Peyer's patch (tissue), 4 donors: ENCODE data around the gene NSG1. TPM values are rescaled to one million over a fixed set of nuclear protein-coding genes. Genes with fewer than 3 reads are reported as not detected.

Experiments
- DNase-seq, 3 donors: peaks; one replicate each; pipeline ENCODE4 v3.0.0-alpha.2; 2017 to 2019
- H3K27ac ChIP-seq, 4 donors: fragments of 200-600 bp; sonication (generic); one replicate each; pipeline ENCODE4 v1.5.1; 2016 to 2019
- H3K27me3 ChIP-seq, 2 donors: fragments of 200-600 bp; sonication (generic); one replicate each; pipeline ENCODE4 v1.5.1; 2019
- H3K36me3 ChIP-seq, 3 donors: fragments of 200-600 bp; sonication (generic); one replicate each; pipeline ENCODE4 v1.5.1; 2016 to 2019
- H3K4me1 ChIP-seq, 4 donors: fragments of 200-600 bp; sonication (generic); one replicate each; pipeline ENCODE4 v1.5.1; 2016 to 2019
- H3K4me3 ChIP-seq, 4 donors: fragments of 200-600 bp; sonication (generic); 1 replicate in 3 of 4; 2 replicates in 1 of 4; pipeline ENCODE4 v1.5.1; 2016 to 2019; ENCODE audit warnings: mild to moderate bottlenecking in 1 of 4
- H3K9me3 ChIP-seq, 4 donors: fragments of 200-600 bp; sonication (generic); one replicate each; pipeline ENCODE4 v1.5.1; 2016 to 2019; ENCODE audit warnings: mild to moderate bottlenecking in 1 of 4
- CTCF ChIP-seq, 6 experiments: fragments of 450-650 bp in 4 of 6; fragments of 200-600 bp in 2 of 6; sonication (generic) in 1 of 6; IDR thresholded peaks; one replicate each; pipeline ENCODE4 v1.5.1; 2017 to 2019; ENCODE audit warnings: antibody characterized with exemption in 6 of 6, mild to moderate bottlenecking in 3 of 6, moderate library complexity in 1 of 6
- POLR2A ChIP-seq, 2 donors: fragments of 450-650 bp; IDR thresholded peaks; one replicate each; pipeline ENCODE4 v1.5.1; 2017; ENCODE audit warnings: antibody characterized with exemption in 2 of 2, mild to moderate bottlenecking in 2 of 2, moderate library complexity in 2 of 2
- total RNA-seq, 4 donors: library from RNA; depleted of rRNA; stranded (reverse); fragments of >200 nt; gene quantifications; one replicate each; pipeline ENCODE4 v1.1.0, GENCODE V29; 2016

NSG1 gene
- total RNA-seq, 4 donors from 2014 or later: 2.0 to 13.2 (median 3.7) TPM

DNA sequence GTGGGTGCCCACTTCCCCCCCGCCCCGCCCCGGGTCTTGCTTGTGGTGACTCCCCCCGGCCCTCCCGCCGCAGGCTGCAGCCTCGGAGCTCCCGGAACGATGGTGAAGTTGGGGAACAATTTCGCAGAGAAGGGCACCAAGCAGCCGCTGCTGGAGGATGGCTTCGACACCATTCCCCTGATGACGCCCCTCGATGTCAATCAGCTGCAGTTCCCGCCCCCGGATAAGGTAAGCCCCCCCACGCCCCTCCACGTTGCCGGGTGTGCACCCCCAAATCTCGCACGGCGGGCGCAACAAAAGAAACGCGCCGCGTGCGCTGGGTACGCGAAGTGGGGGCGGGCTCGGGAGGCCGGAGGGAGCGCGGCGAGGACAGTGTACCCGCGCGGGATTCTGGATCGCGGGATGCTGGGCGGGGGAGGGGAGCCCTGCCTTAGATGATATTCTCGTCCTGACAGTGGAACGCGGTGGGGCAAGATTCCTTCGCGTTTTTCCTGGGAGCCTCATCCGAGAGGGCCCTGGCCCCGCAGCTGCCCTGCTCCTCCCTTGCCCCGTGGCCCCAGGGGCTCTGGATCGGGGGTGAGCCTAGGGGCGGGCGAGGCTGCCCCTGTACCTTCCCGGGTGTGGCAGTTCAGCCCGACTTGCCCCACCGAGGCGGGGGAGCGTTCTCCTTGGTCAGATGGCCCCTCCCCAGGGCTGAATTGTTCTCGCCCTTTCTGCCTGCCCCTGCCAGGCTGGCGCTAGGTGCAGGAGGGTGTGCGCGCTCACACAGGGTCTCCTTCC, 819 bp downstream of the NSG1 start:
- Histone ChIP-seq H3K4me3 (peak overlapping the region; percentile 21 to 52 (median 45)), H3K27ac (no peak overlapping the region), H3K36me3 (no peaks in the 10 kb centered on the region), H3K27me3 (peaks cover 0 to 28% of the 10 kb centered on the region in 2 donors), H3K9me3 (no peaks in the 10 kb centered on the region), H3K4me1 (peaks cover 0 to 32% (median 6%) of the 10 kb centered on the region in 4 donors)
- TF ChIP-seq CTCF (IDR thresholded peaks at IDR 0.05) (no peak), POLR2A (IDR thresholded peaks at IDR 0.05) (no peak)
- peak in 1 of 3 donors; percentile 37 for DNase-seq

GRCh38 chr4:4388311-4388790, 1.4 kb downstream of the NSG1 start:
- Histone ChIP-seq H3K4me1 (peaks cover 0 to 32% (median 6%) of the 10 kb centered on the region in 4 donors), H3K27me3 (peaks cover 0 to 28% of the 10 kb centered on the region in 2 donors), H3K27ac (no peak overlapping the region), H3K4me3 (peak overlapping the region in 2 of 4 donors; percentile 48 to 52), H3K36me3 (no peaks in the 10 kb centered on the region), H3K9me3 (no peaks in the 10 kb centered on the region)
- peak in 1 of 3 donors; percentile 20 for DNase-seq
- TF ChIP-seq POLR2A (IDR thresholded peaks at IDR 0.05) (no peak), CTCF (IDR thresholded peaks at IDR 0.05) (no peak)

DNA sequence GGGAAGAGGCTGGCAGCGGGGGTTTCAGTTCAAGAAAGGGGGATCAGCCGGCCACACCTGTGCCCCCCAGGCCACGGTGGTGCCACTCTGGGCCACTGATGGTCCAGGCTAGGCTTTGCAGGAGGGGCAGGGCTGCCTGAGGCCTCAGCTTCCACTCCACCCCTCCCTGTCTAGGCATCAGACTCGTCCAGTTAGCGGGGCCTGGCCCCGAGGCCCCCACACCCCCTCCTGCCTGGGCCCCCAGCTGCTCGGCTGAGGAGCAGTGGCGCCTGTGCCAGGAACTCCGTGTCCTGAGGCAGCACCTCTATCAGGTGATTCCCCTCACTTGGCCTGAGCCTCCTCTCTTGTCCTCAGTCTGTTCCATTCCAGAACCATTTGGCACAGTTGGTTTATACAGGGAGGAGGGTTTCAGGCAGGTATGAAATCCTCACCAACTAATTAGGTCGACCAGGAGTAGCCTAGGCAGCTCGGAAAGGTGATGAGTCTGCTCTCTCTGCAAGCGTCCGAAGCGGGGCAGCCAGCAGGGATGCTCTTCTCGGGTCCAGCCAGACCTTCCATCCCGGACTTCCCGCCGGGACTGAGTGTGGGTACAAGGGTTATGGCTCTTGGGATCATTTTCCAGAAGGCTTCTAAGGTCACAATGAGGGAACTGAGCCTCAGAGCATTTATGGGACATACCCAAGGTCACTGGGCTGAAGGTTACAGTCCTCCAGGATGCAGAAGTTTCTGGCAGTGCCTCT, 2.1 kb downstream of the NSG1 start:
- peak in 1 of 3 donors; percentile 27 for DNase-seq
- peaks cover 0 to 32% (median 6%) of the 10 kb centered on the region in 4 donors for H3K4me1 ChIP-seq
- no peak for TF ChIP-seq CTCF (IDR thresholded peaks at IDR 0.05)
- no peak for TF ChIP-seq POLR2A (IDR thresholded peaks at IDR 0.05)
- peaks cover 0 to 28% of the 10 kb centered on the region in 2 donors for H3K27me3 ChIP-seq
- H3K27ac ChIP-seq: no peak overlapping the region
- H3K9me3 ChIP-seq: no peaks in the 10 kb centered on the region
- H3K36me3 ChIP-seq: no peaks in the 10 kb centered on the region
- H3K4me3 ChIP-seq: no peak overlapping the region

GRCh38 chr4:4390046-4390445, 3.1 kb downstream of the NSG1 start:
- Histone ChIP-seq H3K27me3 (peaks cover 0 to 28% of the 10 kb centered on the region in 2 donors), H3K36me3 (no peaks in the 10 kb centered on the region), H3K9me3 (no peaks in the 10 kb centered on the region), H3K4me3 (no peak overlapping the region), H3K27ac (no peak overlapping the region), H3K4me1 (peaks cover 0 to 32% (median 6%) of the 10 kb centered on the region in 4 donors)
- TF ChIP-seq POLR2A (IDR thresholded peaks at IDR 0.05) (no peak), CTCF (IDR thresholded peaks at IDR 0.05) (no peak)
- DNase-seq: no peak

DNA sequence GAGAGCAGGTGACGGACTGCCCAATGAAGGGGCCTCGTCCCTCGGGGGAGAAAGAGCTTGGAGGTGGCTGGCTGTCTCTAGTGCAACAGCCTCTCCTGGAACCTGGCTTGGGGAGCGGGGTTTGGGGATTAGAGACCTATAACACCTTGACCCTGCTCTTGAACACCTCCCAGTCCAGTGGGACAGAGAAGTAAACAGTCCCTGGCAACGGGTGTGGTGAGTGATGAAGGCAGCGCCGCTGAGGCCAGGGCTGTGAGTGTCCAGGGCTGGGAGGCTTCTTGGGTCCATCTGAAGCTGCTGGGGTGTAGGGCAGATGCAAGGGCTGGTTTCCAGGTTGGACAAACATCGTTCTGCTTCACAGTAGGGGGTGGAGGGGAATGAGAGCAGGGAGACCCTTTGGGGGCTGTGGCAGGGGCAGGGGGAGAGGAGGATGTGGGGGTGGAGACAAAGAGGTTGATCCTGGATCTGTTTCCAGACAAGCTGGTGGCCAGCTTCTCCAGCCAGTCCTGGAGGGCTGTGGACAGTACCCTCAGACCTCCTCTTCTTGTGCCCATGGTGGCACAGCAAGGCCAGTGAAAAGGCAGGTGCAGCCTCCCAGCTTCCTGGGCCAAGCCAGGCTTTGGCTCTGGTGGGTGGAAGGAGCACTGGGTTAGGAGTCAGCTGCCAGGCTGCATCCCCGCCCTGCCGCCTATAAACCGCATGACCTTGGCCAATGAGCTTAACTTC, 3.8 kb downstream of the NSG1 start:
- Histone ChIP-seq H3K9me3 (no peaks in the 10 kb centered on the region), H3K27ac (no peak overlapping the region), H3K4me1 (peaks cover 0 to 30% (median 6%) of the 10 kb centered on the region in 4 donors), H3K4me3 (no peak overlapping the region), H3K36me3 (no peaks in the 10 kb centered on the region), H3K27me3 (peaks cover 0 to 24% of the 10 kb centered on the region in 2 donors)
- TF ChIP-seq POLR2A (IDR thresholded peaks at IDR 0.05) (no peak), CTCF (IDR thresholded peaks at IDR 0.05) (no peak)
- no peak for DNase-seq
